Spleen (tissue), 11 donors: ENCODE results near the gene OR52B2. TPM values are rescaled to one million over a fixed set of nuclear protein-coding genes. Genes with fewer than 3 reads are reported as not detected.
"Not testable (repeated sequence)": the region's sequence is repeated elsewhere in the genome, so short reads cannot be mapped to it uniquely, and the experiment has no call there.

ENCODE experiments used
- DNase-seq: peaks from one replicate; pipeline ENCODE4 v3.0.0-alpha.2; 2020
- H3K27ac ChIP-seq, 8 donors: fragments of 200-600 bp; sonication (generic) in 7 of 8; 1 replicate in 4 of 8; 2 replicates in 4 of 8; pipeline versions ENCODE4 v1.5.0 to v1.8.0; 2016 to 2021; ENCODE audit warnings: inconsistent platforms in 4 of 8, mild to moderate bottlenecking in 4 of 8, moderate library complexity in 1 of 8
- H3K27me3 ChIP-seq, 7 donors: fragments of 200-600 bp; sonication (generic) in 6 of 7; replicated peaks in 1 of 7; 1 replicate in 4 of 7; 2 replicates in 3 of 7; pipeline versions ENCODE4 v1.5.0 to v1.8.0; 2016 to 2021; ENCODE audit warnings: inconsistent platforms in 3 of 7, mild to moderate bottlenecking in 1 of 7
- H3K36me3 ChIP-seq, 6 donors: fragments of 200-600 bp; sonication (generic) in 5 of 6; 1 replicate in 4 of 6; 2 replicates in 2 of 6; pipeline versions ENCODE4 v1.5.0 to v1.8.0; 2016 to 2021; ENCODE audit warnings: inconsistent platforms in 2 of 6
- H3K4me1 ChIP-seq, 6 donors: fragments of 200-600 bp; sonication (generic) in 5 of 6; 1 replicate in 3 of 6; 2 replicates in 3 of 6; pipeline versions ENCODE4 v1.5.0 to v1.8.0; 2016 to 2021; ENCODE audit warnings: inconsistent platforms in 3 of 6
- H3K4me3 ChIP-seq, 8 donors: fragments of 200-600 bp; sonication (generic) in 7 of 8; 1 replicate in 4 of 8; 2 replicates in 4 of 8; pipeline versions ENCODE4 v1.5.0 to v1.8.0; 2016 to 2021; ENCODE audit warnings: inconsistent platforms in 4 of 8, mild to moderate bottlenecking in 4 of 8, moderate library complexity in 2 of 8
- H3K9me3 ChIP-seq, 8 donors: fragments of 200-600 bp; sonication (generic) in 7 of 8; 1 replicate in 4 of 8; 2 replicates in 4 of 8; pipeline versions ENCODE4 v1.5.0 to v1.8.0; 2016 to 2021; ENCODE audit warnings: inconsistent platforms in 4 of 8
- CTCF ChIP-seq, 11 experiments: fragments of 200-600 bp in 7 of 11; fragments of 450-650 bp in 4 of 11; sonication (generic) in 4 of 11; IDR thresholded peaks in 8 of 11; conservative IDR thresholded peaks in 3 of 11; 1 replicate in 7 of 11; 2 replicates in 4 of 11; pipeline versions ENCODE4 v1.4.0 to v1.8.0; 2016 to 2021; ENCODE audit warnings: antibody characterized with exemption in 11 of 11, inconsistent platforms in 4 of 11, mild to moderate bottlenecking in 1 of 11
- POLR2A ChIP-seq, 3 donors: fragments of 450-650 bp; IDR thresholded peaks; one replicate each; pipeline ENCODE4 v1.5.1; 2017; ENCODE audit warnings: antibody characterized with exemption in 3 of 3, mild to moderate bottlenecking in 1 of 3
- POLR2AphosphoS5 ChIP-seq, 3 donors: sonication (generic); formaldehyde crosslinking; IDR thresholded peaks; one replicate each; pipeline ENCODE4 v1.5.1; 2017; ENCODE audit warnings: antibody characterized with exemption in 3 of 3
- WGBS, 5 donors: extraction: QIAGEN DNeasy Blood & Tissue Kit in 3 of 5; methylation state at CpG; one replicate each; pipeline versions ENCODE4 v1.1.5 to v1.1.7; 2013 to 2018; 5-methylcytosine and 5-hydroxymethylcytosine counted together
- intact Hi-C: fragments of 100-400 bp; cut with DNase I; formaldehyde crosslinking; loops from one replicate; pipeline ENCODE4 v1.15.0; 2023; ENCODE audit warnings: low total_unique reads
- polyA plus RNA-seq, 3 donors: library from polyadenylated mRNA; stranded (reverse); fragments of 200-250 nt; gene quantifications; one replicate each; pipeline ENCODE4 v1.2.1, GENCODE V29; 2013
- total RNA-seq, 7 donors: library from RNA; depleted of rRNA in 3 of 7; stranded (reverse); fragments of >200 nt in 3 of 7; fragmentation: NEBNext Ultra II Directional in 4 of 7; extraction: Animal tissue kit (Norgen Biotek cat#: 25700) in 4 of 7; gene quantifications; one replicate each; pipeline versions ENCODE4 v1.1.0 to v1.2.1, GENCODE V29; 2016 to 2021
- donor health status: healthy with polysubstance abuse.
- donor health status: DM: no; HTN: no; CAD: no; lungs with moderate emphysema.
- donor health status: DM: no; HTN: no; CAD: no.
- donor health status: Bipolar disorder and iron deficiency.
- donor health status: healthy.
- donor health status: DM: no; HTN: no; CAD: no.
- donor health status: DM: yes; HTN: yes; CAD: no.

OR52B2 gene
- total and polyA plus RNA-seq, 10 donors: 1.2 TPM; not detected in 9

- no peak for DNase-seq
These were observed 27.2 kb downstream of the OR52B2 start for GRCh38 chr11:6142936-6143335.

GRCh38 chr11:6135936-6136335 is 34.2 kb downstream of the OR52B2 start:
- 66 to 86% (median 74%) methylated on average over 2 of the region's 2 CpGs for WGBS, 5 donors
- H3K36me3 ChIP-seq, H3K27me3 ChIP-seq, H3K9me3 ChIP-seq, H3K4me3 ChIP-seq, intact Hi-C loops, DNase-seq, H3K4me1 ChIP-seq, H3K27ac ChIP-seq: not testable (repeated sequence)

More at GRCh38 chr11:6142936-6143335, 27.2 kb downstream of the OR52B2 start:
- TF ChIP-seq POLR2A (IDR thresholded peaks at IDR 0.05) (no peak), POLR2AphosphoS5 (IDR thresholded peaks at IDR 0.05) (no peak), CTCF (IDR thresholded peaks at IDR 0.05 in 8 of 11, conservative IDR thresholded peaks at IDR 0.05 in 3 of 11) (no peak)
- Histone ChIP-seq H3K9me3 (no peaks in the 10 kb centered on the region), H3K27me3 (peaks cover 0 to 8% (median 0%) of the 10 kb centered on the region in 7 donors), H3K27ac (no peak overlapping the region), H3K4me1 (peaks cover 0 to 6% (median 0%) of the 10 kb centered on the region in 6 donors), H3K36me3 (no peaks in the 10 kb centered on the region), H3K4me3 (no peak overlapping the region)
- intact Hi-C loops: no loop called here

- no peaks in the 10 kb centered on the region for H3K36me3 ChIP-seq
- H3K4me3 ChIP-seq: no peak overlapping the region
- intact Hi-C loops: no loop called here
- H3K9me3 ChIP-seq: no peaks in the 10 kb centered on the region
- H3K27ac ChIP-seq: no peak overlapping the region
- DNase-seq: no peak
- WGBS, 5 donors: 81 to 100% (median 87%) methylated on average over 1 of the region's 1 CpG
- H3K27me3 ChIP-seq: no peaks in the 10 kb centered on the region
- TF ChIP-seq POLR2A (IDR thresholded peaks at IDR 0.05): no peak
- no peak for TF ChIP-seq POLR2AphosphoS5 (IDR thresholded peaks at IDR 0.05)
- TF ChIP-seq CTCF (IDR thresholded peaks at IDR 0.05 in 8 of 11, conservative IDR thresholded peaks at IDR 0.05 in 3 of 11): no peak
- H3K4me1 ChIP-seq: peaks cover 0 to 14% (median 2%) of the 10 kb centered on the region in 6 donors
These were observed 37.7 kb downstream of the OR52B2 start for GRCh38 chr11:6132431-6132830.

- TF ChIP-seq POLR2A (IDR thresholded peaks at IDR 0.05) (no peak), CTCF (IDR thresholded peaks at IDR 0.05 in 8 of 11, conservative IDR thresholded peaks at IDR 0.05 in 3 of 11) (no peak), POLR2AphosphoS5 (IDR thresholded peaks at IDR 0.05) (no peak)
- H3K9me3 ChIP-seq: no peaks in the 10 kb centered on the region
- DNase-seq: no peak
- no peak overlapping the region for H3K4me3 ChIP-seq
- no peaks in the 10 kb centered on the region for H3K36me3 ChIP-seq
- H3K4me1 ChIP-seq: peaks cover 0 to 14% (median 2%) of the 10 kb centered on the region in 6 donors
- no peaks in the 10 kb centered on the region for H3K27me3 ChIP-seq
- WGBS, 5 donors: 34 to 67% (median 39%) methylated on average over 1 of the region's 1 CpG
- peak overlapping the region in 7 of 8 donors; percentile 11 to 87 (median 82) for H3K27ac ChIP-seq
- intact Hi-C loops: no loop called here
These were observed 40.5 kb downstream of the OR52B2 start for GRCh38 chr11:6129635-6130034.

GRCh38 chr11:6129011-6129410 is 41.1 kb downstream of the OR52B2 start:
- Histone ChIP-seq H3K36me3 (no peaks in the 10 kb centered on the region), H3K27me3 (no peaks in the 10 kb centered on the region), H3K4me3 (peak overlapping the region in 1 of 8 donors; percentile 16), H3K4me1 (peaks cover 0 to 20% (median 2%) of the 10 kb centered on the region in 6 donors), H3K9me3 (no peaks in the 10 kb centered on the region), H3K27ac (peak overlapping the region in 7 of 8 donors; percentile 11 to 87 (median 82))
- WGBS, 5 donors: 58 to 84% (median 80%) methylated on average over 1 of the region's 1 CpG
- intact Hi-C loops: no loop called here
- DNase-seq: no peak
- TF ChIP-seq POLR2AphosphoS5 (IDR thresholded peaks at IDR 0.05) (no peak), POLR2A (IDR thresholded peaks at IDR 0.05) (no peak), CTCF (IDR thresholded peaks at IDR 0.05 in 8 of 11, conservative IDR thresholded peaks at IDR 0.05 in 3 of 11) (no peak)
